Measurements from ENCODE around the gene CENPP.

Gene CENPP

GRCh38 chr9:92663951-92664350 lies 338.2 kb downstream of the CENPP start:
- TF ChIP-seq CTCF (IDR thresholded peaks at IDR 0.05; ENCODE audit: low read depth, low read length) (no peak), EZH2phosphoT487 (IDR thresholded peaks at IDR 0.05; ENCODE audit: low read depth) (no peak)
- Histone ChIP-seq H3K27ac (ENCODE audit: low read length) (no peak overlapping the region), H3K4me2 (ENCODE audit: low read length) (no peak overlapping the region), H3K36me3 (replicated peaks; ENCODE audit: low read depth, low read length) (peaks cover 7% of the 10 kb centered on the region), H3K79me2 (ENCODE audit: low read length) (peaks cover 99% of the 10 kb centered on the region), H2AFZ (ENCODE audit: low read depth, low read length) (no peak overlapping the region), H3K9ac (ENCODE audit: low read length) (no peak overlapping the region), H3K27me3 (ENCODE audit: low read depth, low read length) (no peaks in the 10 kb centered on the region), H3K4me1 (ENCODE audit: low read length) (peaks cover 6% of the 10 kb centered on the region; the same call in 1 of the 2 replicates), H4K20me1 (ENCODE audit: insufficient read depth, low read length) (peaks cover 35% of the 10 kb centered on the region), H3K4me3 (ENCODE audit: low read length) (no peak overlapping the region), H3K9me3 (ENCODE audit: insufficient read depth, low read length) (no peaks in the 10 kb centered on the region)

- Histone ChIP-seq H3K36me3 (replicated peaks; ENCODE audit: low read depth, low read length) (peaks cover 7% of the 10 kb centered on the region), H3K27me3 (ENCODE audit: low read depth, low read length) (no peaks in the 10 kb centered on the region), H2AFZ (ENCODE audit: low read depth, low read length) (no peak overlapping the region), H3K4me3 (ENCODE audit: low read length) (no peak overlapping the region), H3K79me2 (ENCODE audit: low read length) (peaks cover 100% of the 10 kb centered on the region), H3K4me1 (ENCODE audit: low read length) (peaks cover 8% of the 10 kb centered on the region; the same call in 1 of the 2 replicates), H3K9me3 (ENCODE audit: insufficient read depth, low read length) (no peaks in the 10 kb centered on the region), H3K27ac (ENCODE audit: low read length) (no peak overlapping the region), H4K20me1 (ENCODE audit: insufficient read depth, low read length) (peaks cover 35% of the 10 kb centered on the region), H3K4me2 (ENCODE audit: low read length) (no peak overlapping the region), H3K9ac (ENCODE audit: low read length) (no peak overlapping the region)
- no peak for TF ChIP-seq EZH2phosphoT487 (IDR thresholded peaks at IDR 0.05; ENCODE audit: low read depth)
- no peak for TF ChIP-seq CTCF (IDR thresholded peaks at IDR 0.05; ENCODE audit: low read depth, low read length)
Measured at GRCh38 chr9:92664394-92665152, 338.8 kb downstream of the CENPP start.

- Histone ChIP-seq H2AFZ (ENCODE audit: low read depth, low read length) (no peak overlapping the region), H3K4me2 (ENCODE audit: low read length) (no peak overlapping the region), H3K4me1 (ENCODE audit: low read length) (peaks cover 8% of the 10 kb centered on the region; the same call in 1 of the 2 replicates), H3K27me3 (ENCODE audit: low read depth, low read length) (no peaks in the 10 kb centered on the region), H3K36me3 (replicated peaks; ENCODE audit: low read depth, low read length) (peaks cover 7% of the 10 kb centered on the region), H3K27ac (ENCODE audit: low read length) (no peak overlapping the region), H3K9me3 (ENCODE audit: insufficient read depth, low read length) (no peaks in the 10 kb centered on the region), H4K20me1 (ENCODE audit: insufficient read depth, low read length) (peaks cover 31% of the 10 kb centered on the region), H3K9ac (ENCODE audit: low read length) (no peak overlapping the region), H3K79me2 (ENCODE audit: low read length) (peaks cover 97% of the 10 kb centered on the region), H3K4me3 (ENCODE audit: low read length) (no peak overlapping the region)
- TF ChIP-seq EZH2phosphoT487 (IDR thresholded peaks at IDR 0.05; ENCODE audit: low read depth) = no peak
- TF ChIP-seq CTCF (IDR thresholded peaks at IDR 0.05; ENCODE audit: low read depth, low read length) = no peak
Measured at GRCh38 chr9:92665836-92666235, 340.1 kb downstream of the CENPP start.

- no peak overlapping the region for H2AFZ ChIP-seq (ENCODE audit: low read depth, low read length)
- H3K36me3 ChIP-seq (replicated peaks; ENCODE audit: low read depth, low read length) = peaks cover 8% of the 10 kb centered on the region
- TF ChIP-seq CTCF (IDR thresholded peaks at IDR 0.05; ENCODE audit: low read depth, low read length) (no peak), EZH2phosphoT487 (IDR thresholded peaks at IDR 0.05; ENCODE audit: low read depth) (no peak)
- H3K27ac ChIP-seq (ENCODE audit: low read length) = no peak overlapping the region
- H4K20me1 ChIP-seq (ENCODE audit: insufficient read depth, low read length) = peaks cover 27% of the 10 kb centered on the region
- H3K9me3 ChIP-seq (ENCODE audit: insufficient read depth, low read length) = no peaks in the 10 kb centered on the region
- no peak overlapping the region for H3K4me2 ChIP-seq (ENCODE audit: low read length)
- H3K4me3 ChIP-seq (ENCODE audit: low read length) = no peak overlapping the region
- H3K27me3 ChIP-seq (ENCODE audit: low read depth, low read length) = no peaks in the 10 kb centered on the region
- no peak overlapping the region for H3K9ac ChIP-seq (ENCODE audit: low read length)
- H3K4me1 ChIP-seq (ENCODE audit: low read length) = peaks cover 11% of the 10 kb centered on the region
- H3K79me2 ChIP-seq (ENCODE audit: low read length) = peaks cover 97% of the 10 kb centered on the region
Measured at GRCh38 chr9:92666236-92666635, 340.5 kb downstream of the CENPP start.
